Ammon's horn (tissue), 1 donor: ENCODE measurements around the gene GALNTL6.

ENCODE experiments used
- DNase-seq: peaks from one replicate; pipeline ENCODE4 v3.0.0-alpha.2; 2016; ENCODE audit warnings: low spot score

Gene GALNTL6

DNA sequence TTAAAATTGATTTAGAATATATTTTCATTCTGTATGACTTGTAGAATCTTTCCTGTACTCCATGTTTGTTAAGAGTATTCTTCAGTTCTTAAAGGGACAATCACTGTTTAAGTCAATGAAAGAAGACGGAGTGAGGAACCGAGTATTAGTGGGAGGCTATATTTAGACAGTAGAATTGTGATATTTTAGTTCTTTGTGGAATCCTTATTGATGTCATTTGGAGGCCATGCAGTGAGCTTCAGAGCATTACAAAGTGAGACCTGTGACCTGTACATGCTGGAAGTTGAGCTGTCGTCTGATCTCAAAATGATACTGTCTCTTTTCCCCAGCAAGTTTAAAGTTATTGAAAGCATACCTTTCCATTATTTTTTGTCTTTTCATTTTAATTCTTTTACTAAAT lies 394.7 kb downstream of the GALNTL6 start:
- DNase-seq = peak; percentile 10

DNA sequence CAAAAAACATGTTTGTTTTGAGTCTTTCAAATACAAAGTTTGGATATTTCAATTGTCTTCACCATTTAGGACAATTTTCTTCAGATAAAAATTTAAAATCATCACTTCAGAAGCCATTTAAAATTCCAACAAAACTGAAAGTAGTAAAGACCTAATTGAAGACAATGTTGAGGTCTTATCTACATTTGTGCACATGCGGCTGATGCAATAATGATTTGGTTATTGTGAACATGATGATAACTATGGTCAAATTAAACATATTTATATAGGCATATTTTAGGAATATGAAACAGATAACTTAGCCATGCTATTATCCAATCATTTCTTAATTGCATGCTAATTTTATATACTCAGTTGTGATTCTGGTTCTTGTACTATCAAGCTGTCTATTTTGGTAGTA lies 407.5 kb downstream of the GALNTL6 start:
- no peak for DNase-seq

DNA sequence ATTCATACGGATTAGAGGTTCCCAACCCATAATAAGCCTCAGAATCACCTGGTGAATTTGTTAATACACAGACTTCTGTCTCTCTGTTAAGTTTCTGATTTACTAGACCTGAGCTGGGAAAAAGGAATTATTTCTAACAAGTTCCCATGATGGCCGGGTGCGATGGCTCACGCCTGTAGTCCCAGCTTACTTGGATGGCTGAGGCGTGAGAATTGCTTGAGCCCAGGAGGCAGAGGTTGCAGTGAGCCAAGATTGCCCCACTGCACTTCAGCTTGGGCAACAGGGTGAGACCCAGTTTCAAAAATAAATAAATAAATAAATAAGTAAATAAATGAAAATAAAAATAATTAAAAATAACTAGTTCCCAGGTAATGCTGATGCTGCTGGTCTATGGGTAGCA lies 412.3 kb downstream of the GALNTL6 start:
- no peak for DNase-seq

DNA sequence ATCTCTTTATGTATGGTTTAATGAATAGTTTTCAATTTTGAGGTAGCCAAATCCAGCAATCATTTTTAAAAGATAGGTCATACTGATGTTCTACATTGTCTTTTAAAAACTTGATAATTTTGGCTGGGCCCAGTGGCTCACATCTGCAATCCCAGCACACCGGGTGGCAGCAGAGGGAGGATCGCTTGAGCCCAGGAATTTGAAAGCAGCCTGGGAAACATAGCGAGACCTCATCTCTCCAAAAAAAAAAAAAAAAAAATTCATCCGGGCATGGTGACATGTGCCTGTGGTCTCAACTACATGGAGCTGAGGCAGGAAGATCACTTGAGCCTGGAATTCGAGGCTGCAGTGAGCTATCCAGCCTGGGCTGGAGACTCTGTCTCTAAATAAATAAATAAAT lies 419.8 kb downstream of the GALNTL6 start:
- no peak for DNase-seq

DNA sequence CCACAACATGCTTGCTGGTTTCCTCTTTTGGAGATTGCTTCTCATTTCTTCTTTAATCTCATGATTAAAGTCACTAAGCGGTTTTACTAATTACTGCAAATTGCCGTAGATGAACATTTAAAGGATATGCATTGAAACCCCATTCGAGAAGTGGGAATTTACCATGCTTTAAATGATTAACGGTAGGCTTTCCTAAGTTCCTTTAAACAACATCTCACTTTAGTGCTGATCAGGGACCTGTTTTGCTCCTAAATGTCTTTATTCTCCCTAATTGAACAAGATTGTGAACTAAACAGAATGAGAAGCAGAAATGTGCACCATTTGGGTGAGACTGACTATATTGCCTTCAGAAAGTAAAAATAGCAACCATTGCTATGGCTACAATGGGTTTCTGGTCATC lies 430.3 kb downstream of the GALNTL6 start:
- DNase-seq = no peak

DNA sequence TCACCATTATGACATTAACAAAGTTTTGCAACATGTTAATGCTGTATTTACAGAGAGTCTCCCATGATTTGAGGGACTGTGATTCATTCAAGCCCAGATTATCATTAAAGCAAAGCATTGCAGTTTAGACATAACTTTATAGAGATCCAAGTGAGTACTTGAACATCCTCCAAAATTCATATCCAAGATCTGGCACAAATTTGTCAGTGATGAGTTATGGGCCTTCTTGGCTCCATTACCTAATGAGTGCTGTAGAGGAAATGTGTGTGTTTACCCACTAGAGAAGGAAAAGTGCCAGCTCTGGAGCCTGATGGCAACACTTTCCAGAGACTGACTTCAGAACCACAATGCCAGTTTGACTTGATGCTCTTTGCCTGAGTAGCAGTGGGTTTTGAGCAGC lies 432.3 kb downstream of the GALNTL6 start:
- DNase-seq = no peak

DNA sequence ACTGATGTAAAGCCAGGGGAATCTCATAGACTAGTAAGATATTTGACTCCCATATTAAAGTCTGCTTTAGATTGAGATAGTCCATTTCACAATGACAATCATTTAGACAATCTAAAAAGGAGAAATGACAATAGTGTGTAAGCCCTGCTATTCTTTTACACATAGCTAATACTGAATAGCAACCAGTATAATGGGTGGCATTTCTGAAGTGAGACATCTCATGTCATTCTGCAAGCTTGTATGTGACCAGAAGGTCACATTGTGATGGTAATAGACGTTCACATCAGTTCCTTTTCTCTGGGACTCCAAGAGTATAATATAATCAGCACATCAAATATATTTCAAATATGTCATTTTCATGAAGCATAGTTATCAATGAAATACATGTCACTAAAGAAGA lies 440.2 kb downstream of the GALNTL6 start:
- no peak for DNase-seq

DNA sequence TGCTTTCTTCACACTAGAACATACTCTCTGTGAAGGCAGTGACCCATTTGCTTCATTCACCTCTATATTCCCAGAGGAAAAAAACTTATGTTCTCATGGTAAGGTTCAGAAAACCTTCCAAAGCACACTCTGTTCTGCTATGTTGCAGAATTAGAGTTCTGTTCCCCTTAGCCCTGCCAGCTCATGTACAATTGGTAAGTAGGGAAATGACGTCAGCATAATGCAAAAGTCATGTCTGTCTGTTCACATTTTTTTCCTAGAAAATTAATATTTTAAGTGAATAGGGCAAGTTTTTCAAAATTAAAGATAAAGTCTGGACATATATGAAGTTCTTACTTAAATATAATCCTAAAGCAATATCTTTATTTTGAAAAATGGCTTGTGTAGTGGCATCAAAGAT lies 443.6 kb downstream of the GALNTL6 start:
- DNase-seq = no peak

DNA sequence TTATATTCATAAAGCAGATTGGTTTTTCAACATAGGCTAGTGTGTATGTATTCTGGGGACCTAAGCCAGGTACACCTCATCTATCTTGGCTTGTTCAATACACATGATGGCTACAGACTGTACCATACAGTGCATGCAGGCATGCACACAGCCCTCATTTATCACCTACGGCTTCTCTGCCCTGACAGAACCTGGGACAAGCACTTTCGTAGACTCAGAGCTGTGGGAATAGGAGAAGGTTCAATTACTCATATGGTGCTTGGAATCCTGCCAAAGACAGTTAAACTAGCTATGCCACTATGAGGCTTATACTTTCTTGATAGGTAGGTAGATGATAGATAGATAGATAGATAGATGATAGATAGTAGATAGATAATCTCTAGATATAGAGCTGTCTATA lies 457.2 kb downstream of the GALNTL6 start:
- no peak for DNase-seq

DNA sequence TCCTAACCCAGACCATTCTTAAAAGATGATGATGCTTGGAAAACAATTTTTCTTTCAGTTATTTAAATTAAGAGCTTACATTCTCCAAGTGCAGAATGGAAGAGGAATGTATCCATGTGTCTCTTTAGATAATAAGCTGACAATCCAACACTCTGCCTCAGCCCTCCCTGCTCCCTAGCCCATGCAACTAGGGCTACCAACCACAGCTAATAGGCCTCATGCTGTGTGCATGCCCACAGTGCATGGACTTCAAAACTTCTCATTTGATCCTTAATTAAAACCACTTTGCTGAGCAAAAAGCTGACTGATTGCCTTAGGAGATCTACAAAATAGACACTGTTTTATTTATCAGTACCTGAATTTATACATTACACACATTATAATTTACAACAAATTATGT lies 473.9 kb downstream of the GALNTL6 start:
- DNase-seq = no peak

DNA sequence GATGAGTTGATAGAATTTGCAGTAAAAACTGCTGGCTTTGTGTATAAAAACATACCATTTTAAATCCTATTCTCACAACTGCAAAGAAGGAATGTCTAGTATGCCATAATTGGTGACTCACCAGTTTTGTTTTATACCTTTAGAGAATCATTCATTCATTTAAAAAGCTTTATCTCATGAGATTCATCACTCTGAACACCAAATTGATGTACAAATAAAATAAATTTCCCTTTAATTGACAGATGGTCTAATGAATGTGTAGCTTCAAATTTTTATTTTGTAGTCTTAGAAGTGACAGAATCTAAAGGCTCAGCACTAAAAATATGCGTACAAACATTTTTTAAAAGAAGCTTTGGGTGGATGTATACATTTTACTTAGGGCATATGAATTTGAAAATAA lies 492.5 kb downstream of the GALNTL6 start:
- no peak for DNase-seq

DNA sequence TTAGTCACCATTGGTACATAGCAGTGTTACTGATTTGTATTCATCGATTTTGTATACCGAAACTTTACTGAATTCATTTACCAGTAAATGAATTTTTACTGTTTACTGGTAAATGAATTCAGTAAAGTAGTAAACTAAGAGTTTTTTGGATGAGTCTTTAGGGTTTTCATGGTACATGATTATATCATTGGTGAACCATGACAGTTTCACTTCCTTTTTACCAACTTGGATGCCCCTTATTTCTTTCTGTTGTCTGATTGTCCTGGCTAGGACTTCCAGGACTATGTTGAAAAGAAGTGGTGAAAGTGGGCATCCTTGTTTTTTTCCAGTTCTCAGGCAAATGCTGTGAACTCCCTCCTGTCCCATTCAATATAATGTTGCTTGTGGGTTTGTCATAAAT lies 494.9 kb downstream of the GALNTL6 start:
- DNase-seq = no peak

DNA sequence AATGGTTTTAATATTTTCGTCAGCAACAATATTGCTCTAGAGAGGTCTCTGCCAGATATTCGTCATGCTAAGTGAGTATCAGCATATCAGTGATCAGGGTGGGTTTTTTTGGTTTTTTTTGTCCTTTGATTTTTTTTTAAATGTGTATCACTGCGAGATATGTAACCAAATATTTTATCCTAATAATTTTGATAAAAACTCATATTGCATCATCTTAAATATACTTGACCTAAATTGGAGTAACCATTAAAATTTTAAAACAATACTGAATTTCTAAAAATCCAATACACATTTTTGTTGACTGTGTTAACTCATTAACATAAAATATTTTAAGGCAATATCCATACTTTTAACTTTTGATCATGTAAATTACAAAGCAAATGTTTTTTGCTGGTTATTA lies 498.5 kb downstream of the GALNTL6 start:
- DNase-seq = no peak

DNA sequence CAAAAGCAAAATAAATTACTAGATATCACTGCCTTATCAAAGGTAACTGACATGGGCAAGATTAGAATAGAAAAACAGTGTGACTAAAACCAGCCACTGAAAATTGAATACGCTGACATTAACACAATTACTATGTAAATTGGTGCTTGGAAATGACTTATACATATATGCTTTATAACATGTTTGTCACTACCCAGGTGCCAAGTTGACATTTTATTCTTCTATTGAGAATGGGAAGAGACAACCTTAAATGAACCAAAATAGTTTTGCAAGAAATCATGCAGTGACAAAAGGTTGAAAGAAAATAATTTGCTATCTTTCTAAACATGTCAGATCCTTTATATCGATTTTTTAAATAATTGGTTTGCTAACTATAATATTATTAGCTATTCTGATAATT lies 510.1 kb downstream of the GALNTL6 start:
- DNase-seq = no peak

DNA sequence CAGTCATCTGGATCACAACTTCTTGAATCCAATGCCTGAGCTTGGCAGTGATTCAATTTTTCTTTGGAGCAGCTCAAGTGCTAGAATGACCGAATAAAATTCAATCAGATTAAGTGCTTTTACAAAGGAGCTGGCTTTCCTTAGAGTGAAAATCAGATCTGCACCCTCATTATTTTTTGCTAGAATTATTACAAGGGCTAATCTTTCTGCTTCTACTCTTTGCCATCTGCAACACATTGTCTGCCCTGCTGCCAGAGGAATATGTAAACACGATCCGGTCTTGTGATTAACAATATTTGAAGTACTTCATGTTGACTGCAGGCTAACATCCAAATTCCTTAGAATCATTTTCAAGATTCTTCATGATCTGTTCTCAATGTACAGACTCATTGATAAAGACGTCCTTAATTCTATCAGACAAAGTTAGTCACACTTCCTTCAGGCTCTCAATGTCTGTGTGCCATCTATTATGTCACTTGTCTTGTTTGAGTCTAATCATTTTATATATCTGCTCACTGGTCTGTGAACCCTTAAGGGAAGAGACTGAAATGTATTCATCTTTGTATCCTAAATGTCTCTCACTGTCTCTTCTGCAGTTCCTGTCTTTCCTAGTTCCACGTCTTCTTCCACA lies 531.2 kb downstream of the GALNTL6 start:
- no peak for DNase-seq

DNA sequence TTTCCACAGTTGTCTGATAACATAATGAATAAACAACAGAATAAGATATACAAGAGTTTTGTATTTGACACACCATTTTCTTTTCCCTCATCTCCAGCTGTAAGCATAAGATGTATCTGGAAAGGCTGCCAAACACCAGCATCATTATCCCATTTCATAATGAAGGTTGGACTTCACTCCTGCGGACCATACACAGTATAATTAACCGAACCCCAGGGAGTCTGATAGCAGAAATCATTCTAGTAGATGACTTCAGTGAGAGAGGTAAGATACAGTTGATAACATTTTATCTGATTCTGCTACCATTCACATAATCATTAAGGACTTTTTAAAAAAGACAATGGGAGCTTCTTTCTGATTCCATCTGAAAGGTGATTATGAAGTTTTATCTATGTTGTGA lies 535.2 kb downstream of the GALNTL6 start:
- no peak for DNase-seq

DNA sequence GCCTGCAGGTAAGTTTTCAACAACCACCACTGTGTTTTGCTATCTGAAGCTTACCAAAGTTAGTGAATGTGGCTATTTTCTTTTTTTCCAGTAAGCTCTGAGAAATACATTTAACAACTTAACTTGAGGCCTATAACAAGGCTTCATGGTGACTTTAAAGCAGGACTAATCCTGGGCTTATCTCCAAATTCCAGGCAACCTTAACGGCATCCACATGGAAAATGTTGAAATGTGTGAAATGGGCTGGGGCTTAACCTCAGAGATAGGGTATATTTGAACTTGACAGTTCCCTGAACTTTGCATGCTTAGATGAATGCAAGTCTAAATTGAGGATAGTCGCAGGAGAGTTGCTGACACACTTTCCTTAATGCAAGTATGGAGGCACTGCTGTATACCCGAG lies 539.2 kb downstream of the GALNTL6 start:
- DNase-seq = no peak

DNA sequence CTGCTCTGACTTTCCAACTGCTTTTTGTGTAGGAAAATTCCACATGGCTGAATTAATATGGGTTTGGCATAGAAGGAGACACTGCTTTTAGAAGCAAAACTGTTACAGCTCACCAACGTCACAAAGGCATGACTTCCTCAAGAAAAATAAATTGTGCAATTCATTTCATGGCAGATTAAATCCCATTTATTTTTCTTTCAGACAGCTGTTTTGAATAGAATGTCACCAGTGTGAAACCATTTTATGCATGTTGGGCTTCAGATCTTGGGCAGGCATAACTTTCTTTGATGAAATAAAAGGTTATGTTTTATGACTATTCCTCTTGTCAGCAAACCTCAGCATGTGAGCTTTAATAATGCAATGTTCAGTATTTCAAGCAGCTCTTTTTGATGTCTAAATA lies 542.8 kb downstream of the GALNTL6 start:
- no peak for DNase-seq

DNA sequence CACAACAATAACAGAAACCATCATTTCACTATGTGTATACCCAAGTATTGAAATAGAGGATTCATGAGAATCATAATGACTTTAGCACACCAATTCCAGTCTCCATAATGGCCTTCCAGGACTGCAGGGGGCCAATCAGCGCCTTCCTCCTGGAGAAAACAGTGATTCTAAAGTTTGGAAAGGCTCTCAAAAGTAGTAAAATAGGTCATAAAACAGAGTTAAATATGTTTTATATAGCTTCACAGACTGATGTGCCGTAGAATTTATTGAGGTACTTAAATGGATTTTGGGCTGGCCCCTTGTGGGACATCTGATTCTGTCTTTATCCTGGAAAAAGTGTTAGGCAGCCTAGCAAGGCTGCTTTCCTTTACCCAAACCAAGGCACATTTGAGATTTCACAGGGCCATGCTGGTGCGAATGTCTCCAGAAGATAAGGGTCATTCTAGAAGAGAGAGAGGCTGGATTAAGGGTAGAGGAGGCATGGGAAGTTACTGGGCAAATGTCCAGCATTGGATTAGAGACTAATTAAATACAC lies 543.9 kb downstream of the GALNTL6 start:
- DNase-seq = no peak

DNA sequence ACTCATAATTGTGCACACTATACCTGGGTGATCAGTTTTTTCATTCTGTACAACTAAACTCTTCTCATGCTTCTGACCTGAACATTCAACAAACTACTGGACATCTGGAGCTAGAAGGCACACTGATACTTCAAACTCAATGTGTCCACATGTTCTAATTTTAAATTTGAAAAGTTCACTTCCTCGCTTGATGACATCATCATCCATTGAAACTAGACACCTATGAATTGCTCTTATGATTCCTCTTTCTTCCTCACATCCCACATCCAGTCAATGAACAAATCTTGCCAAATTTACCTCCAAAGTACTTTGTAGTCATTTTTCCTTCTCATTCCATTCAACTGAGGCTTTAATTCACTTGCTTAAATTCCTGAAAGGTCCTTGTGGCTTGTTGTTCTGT lies 549.4 kb downstream of the GALNTL6 start:
- DNase-seq = no peak

DNA sequence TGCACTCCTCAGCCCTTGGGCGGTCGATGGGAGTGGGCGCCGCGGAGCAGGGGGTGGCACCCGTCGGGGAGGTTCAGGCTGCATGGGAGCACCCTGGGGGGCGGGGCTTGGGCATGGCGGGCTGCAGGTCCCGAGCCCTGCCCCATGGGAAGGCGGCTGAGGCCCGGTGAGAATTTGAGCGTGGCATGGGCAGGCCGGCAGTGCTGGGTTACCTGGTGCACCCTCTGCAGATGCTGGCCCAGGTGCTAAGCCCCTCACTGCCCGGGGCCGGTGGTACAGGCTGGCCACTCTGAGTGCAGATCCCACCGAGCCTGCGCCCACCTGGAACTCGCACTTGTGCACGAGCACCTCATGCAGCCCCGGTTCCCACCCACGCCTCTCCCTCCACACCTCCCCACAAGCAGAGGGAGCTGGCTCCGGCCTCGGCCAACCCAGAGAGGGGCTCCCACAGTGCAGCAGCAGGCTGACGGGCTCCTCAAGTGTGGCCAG lies 556.3 kb downstream of the GALNTL6 start:
- no peak for DNase-seq

DNA sequence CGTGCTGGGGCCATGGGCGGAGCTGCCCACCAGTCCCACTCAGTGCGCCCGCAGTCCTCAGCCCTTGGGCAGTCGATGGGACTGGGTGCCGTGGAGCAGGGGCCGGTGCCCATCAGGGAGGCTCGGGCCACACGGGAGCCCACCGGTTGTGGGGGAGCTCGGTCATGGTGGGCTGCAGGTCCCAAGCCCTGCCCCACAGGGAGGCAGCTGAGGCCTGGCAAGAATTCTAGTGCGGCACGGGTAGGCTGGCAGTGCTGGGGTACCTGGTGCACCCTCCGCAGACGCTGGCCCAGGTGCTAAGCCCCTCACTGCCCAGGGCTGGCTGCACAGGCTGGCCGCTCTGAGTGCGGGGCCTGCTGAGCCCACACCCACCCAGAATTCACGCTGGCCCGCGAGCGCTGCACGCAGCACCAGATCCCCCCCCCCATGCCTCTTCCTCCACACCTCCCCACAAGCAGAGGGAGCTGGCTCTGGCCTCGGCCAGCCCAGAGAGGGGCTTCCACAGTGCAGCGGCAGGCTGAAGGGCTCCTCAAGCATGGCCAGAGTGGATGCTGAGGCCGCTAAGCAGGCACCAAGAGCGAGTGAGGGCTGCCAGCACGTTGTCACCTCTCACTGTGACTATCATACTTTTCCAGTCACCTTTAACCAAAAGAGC lies 564.4 kb downstream of the GALNTL6 start:
- no peak for DNase-seq

DNA sequence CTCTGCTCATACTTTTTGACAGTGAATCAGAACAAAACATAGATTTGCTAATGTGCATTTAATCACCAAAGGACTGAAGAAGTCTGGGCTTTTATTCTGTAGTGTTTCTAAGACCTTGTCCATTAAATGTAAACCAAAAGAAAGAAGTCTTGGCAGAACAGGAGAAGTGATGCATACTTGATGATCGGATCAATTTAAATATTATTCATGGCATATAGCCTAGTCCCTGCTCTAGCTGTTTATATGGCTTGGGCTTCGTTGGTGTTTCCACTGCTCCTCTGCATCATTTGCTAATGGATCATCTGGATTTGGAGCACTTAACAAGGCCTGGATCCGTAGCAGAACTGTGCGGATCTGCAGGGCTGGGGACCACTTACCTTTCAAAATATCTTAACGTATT lies 566.6 kb downstream of the GALNTL6 start:
- no peak for DNase-seq

DNA sequence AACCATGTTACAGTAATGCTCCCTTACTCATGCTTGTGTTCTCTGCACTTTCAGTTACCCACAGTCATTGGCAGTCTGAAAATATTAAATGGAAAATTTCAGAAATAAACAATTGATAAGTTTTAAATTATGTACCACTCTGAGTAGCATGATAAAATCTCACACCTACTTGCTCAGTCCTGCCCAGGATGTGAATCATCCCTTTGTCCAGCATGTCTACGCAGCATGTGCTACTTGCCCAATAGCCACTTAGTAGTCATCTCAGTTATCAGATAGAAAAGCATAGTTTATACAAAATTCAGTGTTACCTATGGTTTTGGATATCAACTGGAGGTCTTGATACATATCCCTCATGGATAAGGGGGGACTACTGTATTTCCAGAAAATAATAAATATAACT lies 577.1 kb downstream of the GALNTL6 start:
- no peak for DNase-seq
